ENCODE results near the gene DISP2. TPM values are rescaled to one million over a fixed set of nuclear protein-coding genes. Genes with fewer than 3 reads are reported as not detected.
A peak's percentile ranks its signal among the peaks of the same experiment; 100 is the strongest.

Gene DISP2
- total RNA-seq, 6 experiments from 2014 or later: 0.06 to 0.71 (median 0.16) TPM

GRCh38 chr15:40372981-40373380, 15.0 kb downstream of the DISP2 start:
- no peak for TF ChIP-seq CTCF (IDR thresholded peaks at IDR 0.05)
- no peak for TF ChIP-seq POLR2A (IDR thresholded peaks at IDR 0.05)
- DNase-seq: no peak
- H3K27me3 ChIP-seq: no peaks in the 10 kb centered on the region

DNA sequence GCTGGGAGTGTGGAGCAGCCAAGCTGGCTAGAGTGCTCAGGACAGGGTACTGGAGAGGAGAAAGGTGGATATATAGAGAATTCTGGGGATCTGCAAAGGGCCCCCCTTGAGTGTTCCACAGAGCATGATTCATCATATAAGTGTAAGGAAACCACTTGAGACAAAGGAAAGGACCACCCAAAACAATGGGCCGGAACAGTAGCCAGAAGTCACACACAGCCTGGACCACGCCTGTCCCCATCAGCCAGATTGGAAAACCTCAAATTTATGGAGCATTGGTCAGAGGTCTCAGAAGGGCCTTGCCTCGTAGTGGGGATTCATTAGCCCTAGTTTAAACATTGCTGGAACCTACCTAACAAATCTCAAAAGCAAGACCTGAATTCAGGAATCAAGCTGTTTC, 19.6 kb downstream of the DISP2 start:
- Histone ChIP-seq H3K27ac (no peak overlapping the region), H3K27me3 (no peaks in the 10 kb centered on the region), H3K4me3 (no peak overlapping the region), H3K9me3 (no peaks in the 10 kb centered on the region), H3K36me3 (no peaks in the 10 kb centered on the region), H3K4me1 (peaks cover 0 to 25% (median 7%) of the 10 kb centered on the region in 4 donors)
- DNase-seq: no peak
- intact Hi-C loops (cut with DNase I): no loop called here
- ATAC-seq: no peak
- no peak for TF ChIP-seq CTCF (IDR thresholded peaks at IDR 0.05)
- TF ChIP-seq POLR2A (IDR thresholded peaks at IDR 0.05): no peak
- 79% methylated on average over 3 of the region's 3 CpGs for WGBS (ENCODE audit: insufficient coverage, low coverage, low lambda C conversion rate, missing lambda C conversion rate)

More at GRCh38 chr15:40372981-40373380, 15.0 kb downstream of the DISP2 start:
- intact Hi-C loops (cut with DNase I): no loop called here
- no peak overlapping the region for H3K4me3 ChIP-seq
- ATAC-seq: no peak
- no peak overlapping the region for H3K27ac ChIP-seq
- no peaks in the 10 kb centered on the region for H3K36me3 ChIP-seq
- H3K9me3 ChIP-seq: no peaks in the 10 kb centered on the region
- 40% methylated on average over 2 of the region's 2 CpGs for WGBS (ENCODE audit: insufficient coverage, low coverage, low lambda C conversion rate, missing lambda C conversion rate)
- H3K4me1 ChIP-seq: no peaks in the 10 kb centered on the region

- no peak for TF ChIP-seq CTCF (IDR thresholded peaks at IDR 0.05)
- no peak for TF ChIP-seq POLR2A (IDR thresholded peaks at IDR 0.05)
- no peak overlapping the region for H3K4me3 ChIP-seq
- whole genome bisulfite sequencing (ENCODE audit: insufficient coverage, low coverage, low lambda C conversion rate, missing lambda C conversion rate): 74% methylated on average over 4 of the region's 4 CpGs
- no peaks in the 10 kb centered on the region for H3K9me3 ChIP-seq
- H3K4me1 ChIP-seq: peaks cover 0 to 33% (median 8%) of the 10 kb centered on the region in 4 donors
- H3K27ac ChIP-seq: no peak overlapping the region
- intact Hi-C loops (cut with DNase I): no loop called here
- no peaks in the 10 kb centered on the region for H3K36me3 ChIP-seq
- DNase-seq (no peak), ATAC-seq (no peak)
- no peaks in the 10 kb centered on the region for H3K27me3 ChIP-seq
These were observed 21.4 kb downstream of the DISP2 start for GRCh38 chr15:40379374-40379773.

DNA sequence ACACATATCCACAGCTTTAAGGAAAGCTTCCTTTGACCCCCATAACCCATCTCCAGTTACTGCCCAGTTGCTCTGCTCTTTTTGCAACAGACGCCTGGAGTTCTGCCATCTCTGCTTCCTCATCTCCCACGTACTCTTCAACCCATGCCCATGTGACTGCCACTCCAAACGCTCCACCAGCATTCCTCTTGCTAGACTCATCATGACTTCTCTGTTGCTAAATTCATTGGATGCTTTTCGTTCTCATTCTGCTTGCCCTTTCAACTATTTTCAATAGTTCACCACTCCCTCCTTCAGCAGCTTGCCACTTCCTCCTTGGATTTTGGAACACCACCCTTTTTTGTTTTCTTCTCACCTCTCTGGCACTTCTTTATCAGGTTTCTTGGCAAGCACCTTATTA, 21.8 kb downstream of the DISP2 start:
- no peaks in the 10 kb centered on the region for H3K36me3 ChIP-seq
- H3K27ac ChIP-seq: no peak overlapping the region
- no peaks in the 10 kb centered on the region for H3K9me3 ChIP-seq
- no peak overlapping the region for H3K4me3 ChIP-seq
- WGBS (ENCODE audit: insufficient coverage, low coverage, low lambda C conversion rate, missing lambda C conversion rate): 2% methylated on average over 4 of the region's 4 CpGs
- DNase-seq (peak; percentile 66 to 82 (median 68)), ATAC-seq (peak; percentile 32 to 69 (median 35))
- TF ChIP-seq CTCF (IDR thresholded peaks at IDR 0.05) (no peak), POLR2A (IDR thresholded peaks at IDR 0.05) (no peak)
- no peaks in the 10 kb centered on the region for H3K27me3 ChIP-seq
- intact Hi-C loops (cut with DNase I): no loop called here
- H3K4me1 ChIP-seq: peaks cover 0 to 33% (median 8%) of the 10 kb centered on the region in 4 donors

DNA sequence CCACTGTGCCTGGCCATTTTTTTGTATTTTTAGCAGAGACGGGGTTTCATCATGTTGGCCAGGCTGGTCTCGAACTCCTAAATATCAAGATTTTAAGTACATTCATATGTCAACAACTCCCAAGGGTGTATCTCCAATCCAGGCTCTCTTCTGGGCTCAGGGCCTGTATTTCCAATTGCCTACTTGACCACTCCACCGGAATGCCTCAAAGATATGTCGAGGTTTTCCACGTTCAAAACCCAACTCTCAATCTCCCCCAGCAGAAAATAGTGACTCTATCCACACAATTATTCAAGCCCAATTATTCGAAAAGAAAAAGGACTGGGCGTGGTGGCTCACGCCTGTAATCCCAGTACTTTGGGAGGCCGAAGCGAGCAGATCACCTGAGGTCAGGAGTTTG, 22.6 kb downstream of the DISP2 start:
- ATAC-seq (no peak), DNase-seq (no peak)
- Histone ChIP-seq H3K9me3 (no peaks in the 10 kb centered on the region), H3K27me3 (no peaks in the 10 kb centered on the region), H3K4me3 (no peak overlapping the region), H3K36me3 (no peaks in the 10 kb centered on the region), H3K4me1 (peaks cover 0 to 40% (median 8%) of the 10 kb centered on the region in 4 donors), H3K27ac (no peak overlapping the region)
- TF ChIP-seq POLR2A (IDR thresholded peaks at IDR 0.05): no peak
- TF ChIP-seq CTCF (IDR thresholded peaks at IDR 0.05): no peak
- 93% methylated on average over 10 of the region's 10 CpGs for WGBS (ENCODE audit: insufficient coverage, low coverage, low lambda C conversion rate, missing lambda C conversion rate)
- intact Hi-C loops (cut with DNase I): no loop called here
